Measurements from ENCODE around the gene ADK. TPM values are rescaled to one million over a fixed set of nuclear protein-coding genes. Genes with fewer than 3 reads are reported as not detected.

ADK gene
- total and polyA plus RNA-seq, 2 experiments from 2014 or later, result 39.9 to 53.0 TPM

- DNase-seq (ENCODE audit: low spot score), result no peak
- Mint-ChIP-seq H3K4me3 (no peak overlapping the region), H3K4me1 (no peaks in the 10 kb centered on the region), H3K36me3 (ENCODE audit: low read depth) (no peaks in the 10 kb centered on the region), H3K9me3 (no peaks in the 10 kb centered on the region), H3K27ac (no peak overlapping the region), H3K27me3 (ENCODE audit: insufficient read depth, low read depth, poor library complexity) (no peaks in the 10 kb centered on the region)
- Histone ChIP-seq H3F3A (replicated peaks; ENCODE audit: low read depth) (no peaks in the 10 kb centered on the region), H3K9me2 (ENCODE audit: insufficient read depth) (no peaks in the 10 kb centered on the region), H3K79me2 (replicated peaks; ENCODE audit: insufficient read depth) (no peaks in the 10 kb centered on the region), H4K20me1 (replicated peaks; ENCODE audit: insufficient read depth) (no peaks in the 10 kb centered on the region), H3K36me3 (ENCODE audit: insufficient read depth) (no peaks in the 10 kb centered on the region), H2AFZ (no peak overlapping the region), H3K27me3 (ENCODE audit: insufficient read depth) (no peaks in the 10 kb centered on the region), H3K4me1 (ENCODE audit: insufficient read depth) (no peaks in the 10 kb centered on the region), H3K4me2 (no peak overlapping the region), H3K4me3 (no peak overlapping the region), H3K27ac (ENCODE audit: low read depth) (no peak overlapping the region)
- TF ChIP-seq ZNF462 (CRISPR knock-in tag; IDR thresholded peaks at IDR 0.05) (no peak), ETS1 (IDR thresholded peaks at IDR 0.05) (no peak), EZH2phosphoT487 (IDR thresholded peaks at IDR 0.05; ENCODE audit: unreplicated experiment) (no peak), ZNF114 (CRISPR knock-in tag; IDR thresholded peaks at IDR 0.05) (no peak), STAT1 (IDR thresholded peaks at IDR 0.05; ENCODE audit: unreplicated experiment) (no peak), ZNF331 (CRISPR knock-in tag; IDR thresholded peaks at IDR 0.05; ENCODE audit: low read depth) (no peak)
- no peak for ATAC-seq
Measured at GRCh38 chr10:74377476-74377875, 226.5 kb downstream of the ADK start.
